ENCODE data around the gene ZNF296.

DNA sequence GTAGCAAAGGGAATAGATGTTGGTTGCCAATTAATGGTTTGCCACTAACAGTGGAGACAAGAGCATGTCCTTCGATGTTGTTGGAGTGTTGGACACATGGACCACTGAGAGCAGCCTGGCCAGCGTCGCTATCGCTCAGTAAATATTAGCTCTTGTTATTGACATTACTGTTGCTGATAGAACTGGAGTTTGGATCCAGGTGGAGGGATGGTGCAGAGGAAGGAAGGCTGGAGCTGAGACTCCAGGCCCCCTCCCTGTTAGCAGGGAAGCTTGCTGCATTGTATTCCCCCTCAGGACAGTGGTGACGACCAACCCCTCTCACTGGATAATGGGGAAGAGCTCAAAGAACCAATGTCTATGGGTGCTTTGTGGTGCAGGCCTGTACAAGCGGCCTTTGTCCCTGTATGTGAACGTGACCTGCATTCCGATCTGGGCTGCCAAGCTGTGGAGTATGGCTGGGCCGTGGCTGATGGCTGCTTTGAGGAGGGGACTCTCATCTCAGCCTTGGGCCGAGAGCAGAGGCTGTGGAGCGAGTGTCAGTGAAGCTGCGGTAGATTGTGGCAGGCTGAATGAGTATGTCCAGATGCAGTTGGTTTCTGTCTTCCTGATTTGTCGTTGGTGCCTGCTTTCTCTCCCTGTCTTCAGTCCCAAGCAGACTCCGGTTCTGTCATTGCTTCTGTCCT, 30.5 kb downstream of the ZNF296 start:
- TF ChIP-seq, protein P1, sequence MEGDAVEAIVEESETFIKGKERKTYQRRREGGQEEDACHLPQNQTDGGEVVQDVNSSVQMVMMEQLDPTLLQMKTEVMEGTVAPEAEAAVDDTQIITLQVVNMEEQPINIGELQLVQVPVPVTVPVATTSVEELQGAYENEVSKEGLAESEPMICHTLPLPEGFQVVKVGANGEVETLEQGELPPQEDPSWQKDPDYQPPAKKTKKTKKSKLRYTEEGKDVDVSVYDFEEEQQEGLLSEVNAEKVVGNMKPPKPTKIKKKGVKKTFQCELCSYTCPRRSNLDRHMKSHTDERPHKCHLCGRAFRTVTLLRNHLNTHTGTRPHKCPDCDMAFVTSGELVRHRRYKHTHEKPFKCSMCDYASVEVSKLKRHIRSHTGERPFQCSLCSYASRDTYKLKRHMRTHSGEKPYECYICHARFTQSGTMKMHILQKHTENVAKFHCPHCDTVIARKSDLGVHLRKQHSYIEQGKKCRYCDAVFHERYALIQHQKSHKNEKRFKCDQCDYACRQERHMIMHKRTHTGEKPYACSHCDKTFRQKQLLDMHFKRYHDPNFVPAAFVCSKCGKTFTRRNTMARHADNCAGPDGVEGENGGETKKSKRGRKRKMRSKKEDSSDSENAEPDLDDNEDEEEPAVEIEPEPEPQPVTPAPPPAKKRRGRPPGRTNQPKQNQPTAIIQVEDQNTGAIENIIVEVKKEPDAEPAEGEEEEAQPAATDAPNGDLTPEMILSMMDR (IDR thresholded peaks at IDR 0.05; ENCODE audit: insufficient read depth, low read depth, low read length): no peak
- no peak for TF ChIP-seq EZH2 (IDR thresholded peaks at IDR 0.05; ENCODE audit: insufficient read depth, low read length)
